Measurements from ENCODE around the gene SMG6. TPM values are rescaled to one million over a fixed set of nuclear protein-coding genes. Genes with fewer than 3 reads are reported as not detected.

Gene SMG6
- total and polyA plus RNA-seq, 2 of the 4 experiments (the other 2 are of a cell fraction): 16.3 to 30.3 TPM

DNA sequence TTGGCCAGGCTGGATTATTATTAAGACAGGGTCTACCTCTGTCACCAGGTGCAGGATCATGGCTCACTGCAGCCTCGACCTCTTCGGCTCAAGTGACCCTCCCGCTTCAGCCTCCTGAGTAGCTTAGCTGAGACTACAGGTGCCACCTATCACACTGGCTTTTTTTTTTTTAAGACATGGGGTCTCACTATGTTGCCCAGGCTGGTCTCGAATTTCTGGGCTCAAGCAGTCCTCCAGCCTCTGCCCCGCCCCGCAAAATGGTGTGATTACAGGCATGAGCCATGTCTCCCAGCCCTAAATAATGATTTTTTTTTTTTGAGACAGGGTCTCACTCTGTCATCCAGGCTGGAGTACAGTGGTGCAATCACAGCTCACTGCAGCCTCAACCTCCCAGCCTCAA, 256.0 kb downstream of the SMG6 start:
- H2BK15ac ChIP-seq (ENCODE audit: low read depth, low read length): no peak overlapping the region
- H3K23ac ChIP-seq (ENCODE audit: low read depth, low read length): no peak overlapping the region
- no peaks in the 10 kb centered on the region for H3K27me3 ChIP-seq (ENCODE audit: control insufficient read depth, insufficient read depth, low read length)
- no peak overlapping the region for H3K4me3 ChIP-seq (ENCODE audit: insufficient read depth, low read depth, low read length)
- WGBS, 2 experiments (ENCODE audit: extremely low coverage in 2 of 2, insufficient read length in 1 of 2): 98% methylated on average over 6 of the region's 6 CpGs; no CpG with 5 or more reads in 1 of the 2 experiments
- DNase-seq (no peak), ATAC-seq (ENCODE audit: low read depth) (no peak)
- ChIA-PET POLR2A (ENCODE audit: unreplicated experiment) (no interaction called here), CTCF (interaction anchor here (0.6 kb wide), 1 partner anchor 11 kb away, joined by 3 read pairs; no protein-coding TSS in a partner anchor)
- H2AK5ac ChIP-seq (ENCODE audit: low read depth, low read length): no peak overlapping the region
- peaks cover 17 to 33% of the 10 kb centered on the region in 2 experiments for H3K79me1 ChIP-seq (ENCODE audit: low read depth in 1 of 2, low read length in 2 of 2)
- dilution Hi-C loops (cut with HindIII; ENCODE audit: low sequenced_read_pairs, unreplicated experiment) (no loop called here), intact Hi-C loops (cut with micrococcal nuclease) (no loop called here), in situ Hi-C loops (cut with MboI; ENCODE audit: low sequenced_read_pairs) (loop anchor here (25.0 kb wide), 1 partner anchor 335 kb away; the partner anchor contains the start of genes TLCD2 and WDR81)
- no peak overlapping the region for H4K5ac ChIP-seq (ENCODE audit: low read depth, low read length)
- H3K9me1 ChIP-seq (ENCODE audit: insufficient read depth, low read length): peaks cover 19% of the 10 kb centered on the region
- peaks cover 15% of the 10 kb centered on the region for H3K36me3 ChIP-seq (ENCODE audit: control insufficient read depth, insufficient read depth, low read length)
- no peak overlapping the region for H3K9ac ChIP-seq (ENCODE audit: low read depth, low read length)
- H2AK9ac ChIP-seq (replicated peaks; ENCODE audit: low read depth, low read length, poor library complexity): no peak overlapping the region
- no peak for TF ChIP-seq CEBPB (IDR thresholded peaks at IDR 0.05; ENCODE audit: low read depth, low read length)
- TF ChIP-seq POLR2A (IDR thresholded peaks at IDR 0.05; ENCODE audit: low read depth, low read length): peak; percentile 32; the same call in 1 of the 2 replicates
- no peak for TF ChIP-seq CTCF (conservative IDR thresholded peaks at IDR 0.05; ENCODE audit: low read depth, low read length)
- H4K8ac ChIP-seq (ENCODE audit: low read depth in 2 of 2, low read length in 2 of 2): no peak overlapping the region
- no peak overlapping the region for H3K14ac ChIP-seq (replicated peaks; ENCODE audit: low read depth, low read length)
- H3K18ac ChIP-seq (ENCODE audit: low read depth, low read length): no peak overlapping the region
- no peak overlapping the region for H2BK120ac ChIP-seq (ENCODE audit: low read depth, low read length)
- peaks cover 10% of the 10 kb centered on the region for H4K20me1 ChIP-seq (ENCODE audit: insufficient read depth, low read length)
- H4K91ac ChIP-seq (ENCODE audit: insufficient read depth, low read depth, low read length): no peak overlapping the region
- H2BK5ac ChIP-seq (ENCODE audit: low read depth, low read length, poor library complexity, severe bottlenecking): no peak overlapping the region
- no peaks in the 10 kb centered on the region for H3K9me3 ChIP-seq (ENCODE audit: control insufficient read depth, insufficient read depth, low read length)
- H3K56ac ChIP-seq (ENCODE audit: extremely low read depth, insufficient read depth, low read length): no peak overlapping the region
- no peak overlapping the region for H2BK20ac ChIP-seq (ENCODE audit: low read depth, low read length)
- H3K4me2 ChIP-seq (ENCODE audit: low read depth, low read length): no peak overlapping the region
- no TSS peak for BruUV-seq (replicated peaks)
- peaks cover 22% of the 10 kb centered on the region for H3K4me1 ChIP-seq (ENCODE audit: control insufficient read depth, insufficient read depth, low read length)
- no peak overlapping the region for H2AFZ ChIP-seq (replicated peaks; ENCODE audit: low read length, poor library complexity)
- no peak overlapping the region for H3K27ac ChIP-seq (ENCODE audit: insufficient read depth, low read length)
- no peak overlapping the region for H3K4ac ChIP-seq (ENCODE audit: low read depth, low read length)
